Loucy (cell line): Measurements from ENCODE around the gene USP34.

ENCODE experiments used
- EZH2phosphoT487 ChIP-seq: fragments of 200-600 bp; IDR thresholded peaks from 2 replicates; pipeline ENCODE4 v1.6.1; 2018; ENCODE audit warnings: antibody characterized with exemption, mild to moderate bottlenecking, moderate library complexity, borderline replicate concordance
- TF ChIP-seq, protein P1 (sequence below): fragments of 200-600 bp; sonication (generic); conservative IDR thresholded peaks from 2 replicates; pipeline ENCODE4 v1.5.1; 2014; ENCODE audit warnings: mild to moderate bottlenecking, antibody characterized with exemption, low read length

DNA sequence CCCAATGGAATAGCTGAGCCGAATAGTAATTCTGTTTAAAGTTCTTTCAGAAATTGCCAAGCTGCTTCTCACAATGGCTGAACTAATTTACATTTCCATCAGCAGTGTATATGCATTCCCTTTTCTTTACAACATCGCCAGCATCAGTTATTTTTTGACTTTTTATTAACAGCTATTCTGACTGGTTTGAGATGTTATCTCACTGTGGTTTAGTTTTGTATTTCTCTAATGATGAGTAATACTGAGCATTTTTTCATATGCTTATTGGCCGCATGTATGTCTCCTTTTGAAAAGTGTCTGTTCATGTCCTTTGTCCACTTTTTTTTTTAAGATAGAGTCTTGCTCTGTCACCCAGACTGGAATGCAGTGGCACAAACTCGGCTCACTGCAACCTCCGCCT is 208.2 kb downstream of the USP34 start:
- TF ChIP-seq, protein P1, sequence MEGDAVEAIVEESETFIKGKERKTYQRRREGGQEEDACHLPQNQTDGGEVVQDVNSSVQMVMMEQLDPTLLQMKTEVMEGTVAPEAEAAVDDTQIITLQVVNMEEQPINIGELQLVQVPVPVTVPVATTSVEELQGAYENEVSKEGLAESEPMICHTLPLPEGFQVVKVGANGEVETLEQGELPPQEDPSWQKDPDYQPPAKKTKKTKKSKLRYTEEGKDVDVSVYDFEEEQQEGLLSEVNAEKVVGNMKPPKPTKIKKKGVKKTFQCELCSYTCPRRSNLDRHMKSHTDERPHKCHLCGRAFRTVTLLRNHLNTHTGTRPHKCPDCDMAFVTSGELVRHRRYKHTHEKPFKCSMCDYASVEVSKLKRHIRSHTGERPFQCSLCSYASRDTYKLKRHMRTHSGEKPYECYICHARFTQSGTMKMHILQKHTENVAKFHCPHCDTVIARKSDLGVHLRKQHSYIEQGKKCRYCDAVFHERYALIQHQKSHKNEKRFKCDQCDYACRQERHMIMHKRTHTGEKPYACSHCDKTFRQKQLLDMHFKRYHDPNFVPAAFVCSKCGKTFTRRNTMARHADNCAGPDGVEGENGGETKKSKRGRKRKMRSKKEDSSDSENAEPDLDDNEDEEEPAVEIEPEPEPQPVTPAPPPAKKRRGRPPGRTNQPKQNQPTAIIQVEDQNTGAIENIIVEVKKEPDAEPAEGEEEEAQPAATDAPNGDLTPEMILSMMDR = no peak
- TF ChIP-seq EZH2phosphoT487 = no peak
